OCI-LY3 (cell line): Measurements from ENCODE around the gene COL20A1.

ENCODE experiments used
- H2AFZ ChIP-seq: fragments of 200-600, 300-600 bp; shearing (Covaris generic); 2 replicates; pipeline ENCODE4 v1.6.0; 2014; ENCODE audit warnings: antibody characterized with exemption, low read depth, low read length
- H3K27ac ChIP-seq: fragments of 200-600, 300-600 bp; sonication (generic); 2 replicates; pipeline ENCODE4 v1.5.1; 2014; ENCODE audit warnings: mild to moderate bottlenecking, low read length, moderate library complexity, mixed read lengths
- H3K27me3 ChIP-seq: fragments of 200-600, 300-600 bp; sonication (generic); 2 replicates; pipeline ENCODE4 v1.6.1; 2014; ENCODE audit warnings: low read depth, low read length, mixed read lengths
- H3K36me3 ChIP-seq: fragments of 200-600, 300-600 bp; sonication (generic); replicated peaks from 2 replicates; pipeline ENCODE3; 2014; ENCODE audit warnings: low read depth, low read length, mixed read lengths
- H3K4me1 ChIP-seq: fragments of 300-600, 200-600 bp; sonication (generic); 2 replicates; pipeline ENCODE4 v1.6.1; 2014; ENCODE audit warnings: low read length, mixed read lengths
- H3K4me2 ChIP-seq: fragments of 200-600, 300-600 bp; sonication (generic); 2 replicates; pipeline ENCODE4 v1.6.1; 2014; ENCODE audit warnings: low read length, mixed read lengths
- H3K4me3 ChIP-seq: fragments of 300-600, 200-600 bp; sonication (generic); 2 replicates; pipeline ENCODE4 v1.5.1; 2014; ENCODE audit warnings: antibody characterized with exemption, mild to moderate bottlenecking, low read length, moderate library complexity
- H3K79me2 ChIP-seq: fragments of 300-600, 200-600 bp; shearing (Covaris generic); 2 replicates; pipeline ENCODE4 v1.6.1; 2014; ENCODE audit warnings: mild to moderate bottlenecking, low read length, mixed read lengths
- H3K9ac ChIP-seq: fragments of 300-600, 200-600 bp; shearing (Covaris generic); 2 replicates; pipeline ENCODE4 v1.6.0; 2014; ENCODE audit warnings: mild to moderate bottlenecking, low read length, moderate library complexity
- H3K9me3 ChIP-seq: fragments of 200-600, 300-600 bp; shearing (Covaris generic); 2 replicates; pipeline ENCODE4 v1.6.1; 2014; ENCODE audit warnings: low read length, mixed read lengths; ENCODE audit not compliant: insufficient read depth
- H4K20me1 ChIP-seq: fragments of 200-600, 300-600 bp; sonication (generic); 2 replicates; pipeline ENCODE4 v1.6.1; 2016; ENCODE audit warnings: low read length, mixed read lengths; ENCODE audit not compliant: insufficient read depth
- EZH2phosphoT487 ChIP-seq: fragments of 200-600 bp; shearing (Covaris generic); IDR thresholded peaks from 2 replicates; pipeline ENCODE4 v1.6.1; 2018; ENCODE audit warnings: antibody characterized with exemption, mixed run types, low read depth
- TF ChIP-seq, protein P1 (sequence below): fragments of 200-600, 300-600 bp; sonication (generic); IDR thresholded peaks from 2 replicates; pipeline ENCODE4 v1.5.1; 2014; ENCODE audit warnings: antibody characterized with exemption, low read length, low read depth

COL20A1 gene

DNA sequence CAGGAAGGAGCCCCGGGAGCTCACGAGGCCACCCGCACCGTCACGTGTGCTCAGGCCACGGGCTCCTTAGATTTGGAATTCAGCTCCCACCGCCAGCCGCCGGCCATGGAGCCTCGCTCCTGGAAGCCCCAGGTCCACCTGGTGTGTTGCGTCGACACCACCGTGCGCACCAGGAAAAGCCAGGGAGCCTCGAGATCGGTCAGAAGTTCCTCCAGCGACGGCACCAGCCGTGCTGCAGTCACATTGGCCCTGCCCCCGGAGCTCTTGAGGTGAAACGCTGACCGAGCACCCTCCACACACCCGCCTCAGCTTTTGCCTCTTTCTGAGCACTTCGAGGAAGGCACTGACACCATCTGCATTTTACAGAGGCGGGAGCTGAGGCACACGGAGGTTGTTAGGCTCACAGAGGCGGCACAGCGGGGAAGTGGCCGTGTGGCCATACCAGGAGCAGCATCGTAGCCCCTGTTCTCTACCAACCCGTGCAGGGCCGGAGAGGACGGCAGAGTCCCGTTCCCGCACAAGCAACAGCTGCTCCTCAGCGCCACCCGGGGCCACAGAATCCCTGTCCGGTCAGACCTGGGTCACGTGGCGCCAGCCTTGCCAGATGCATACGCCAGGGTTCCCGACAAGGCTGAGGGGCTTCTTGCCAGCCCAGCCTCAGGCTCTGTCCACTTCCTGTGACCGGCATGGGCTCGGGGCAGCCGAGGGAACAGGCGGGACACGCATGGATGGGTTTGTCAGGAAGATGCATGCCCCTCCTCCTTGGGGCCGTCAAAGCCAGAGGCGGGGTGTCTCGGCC lies 46.3 kb upstream of the COL20A1 start:
- H4K20me1 ChIP-seq = no peaks in the 10 kb centered on the region
- no peak overlapping the region for H3K4me2 ChIP-seq
- no peak overlapping the region for H2AFZ ChIP-seq
- no peak overlapping the region for H3K27ac ChIP-seq
- H3K36me3 ChIP-seq = no peaks in the 10 kb centered on the region
- no peaks in the 10 kb centered on the region for H3K4me1 ChIP-seq
- H3K9ac ChIP-seq = no peak overlapping the region
- H3K79me2 ChIP-seq = no peaks in the 10 kb centered on the region
- H3K4me3 ChIP-seq = no peak overlapping the region
- H3K9me3 ChIP-seq = no peaks in the 10 kb centered on the region
- no peak for TF ChIP-seq EZH2phosphoT487
- TF ChIP-seq, protein P1, sequence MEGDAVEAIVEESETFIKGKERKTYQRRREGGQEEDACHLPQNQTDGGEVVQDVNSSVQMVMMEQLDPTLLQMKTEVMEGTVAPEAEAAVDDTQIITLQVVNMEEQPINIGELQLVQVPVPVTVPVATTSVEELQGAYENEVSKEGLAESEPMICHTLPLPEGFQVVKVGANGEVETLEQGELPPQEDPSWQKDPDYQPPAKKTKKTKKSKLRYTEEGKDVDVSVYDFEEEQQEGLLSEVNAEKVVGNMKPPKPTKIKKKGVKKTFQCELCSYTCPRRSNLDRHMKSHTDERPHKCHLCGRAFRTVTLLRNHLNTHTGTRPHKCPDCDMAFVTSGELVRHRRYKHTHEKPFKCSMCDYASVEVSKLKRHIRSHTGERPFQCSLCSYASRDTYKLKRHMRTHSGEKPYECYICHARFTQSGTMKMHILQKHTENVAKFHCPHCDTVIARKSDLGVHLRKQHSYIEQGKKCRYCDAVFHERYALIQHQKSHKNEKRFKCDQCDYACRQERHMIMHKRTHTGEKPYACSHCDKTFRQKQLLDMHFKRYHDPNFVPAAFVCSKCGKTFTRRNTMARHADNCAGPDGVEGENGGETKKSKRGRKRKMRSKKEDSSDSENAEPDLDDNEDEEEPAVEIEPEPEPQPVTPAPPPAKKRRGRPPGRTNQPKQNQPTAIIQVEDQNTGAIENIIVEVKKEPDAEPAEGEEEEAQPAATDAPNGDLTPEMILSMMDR = no peak
- H3K27me3 ChIP-seq = no peaks in the 10 kb centered on the region

DNA sequence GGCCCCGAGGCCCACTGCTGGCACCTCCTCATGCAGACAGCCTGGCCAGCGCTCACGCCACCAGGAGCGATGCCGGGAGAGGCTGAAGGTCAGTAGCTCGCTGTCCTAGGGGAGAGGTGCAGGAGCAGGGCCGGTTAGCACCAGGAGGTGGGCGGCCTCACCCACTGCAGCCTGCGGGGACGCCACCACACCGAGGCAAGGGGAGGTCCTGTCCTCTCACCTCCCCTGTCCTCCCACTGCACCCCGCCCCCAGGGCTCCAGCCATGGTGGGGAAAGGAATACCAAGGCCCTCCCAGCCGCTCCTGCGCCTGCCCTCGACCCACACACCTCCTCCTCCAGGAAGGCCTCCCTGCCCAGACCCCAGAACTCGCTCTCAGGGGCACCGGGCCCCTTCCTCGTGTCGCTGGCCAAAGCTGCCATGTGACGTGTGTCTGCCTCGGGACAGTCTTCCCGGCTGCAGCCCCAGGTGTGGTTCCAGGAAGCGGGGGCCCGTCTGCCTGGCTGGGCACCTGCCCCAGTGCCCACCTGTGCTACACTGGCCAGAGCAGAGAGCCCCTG lies 45.2 kb upstream of the COL20A1 start:
- Histone ChIP-seq H3K27me3 (no peaks in the 10 kb centered on the region), H3K9me3 (no peaks in the 10 kb centered on the region), H4K20me1 (no peaks in the 10 kb centered on the region), H3K27ac (no peak overlapping the region), H3K4me1 (no peaks in the 10 kb centered on the region), H3K79me2 (no peaks in the 10 kb centered on the region), H3K9ac (no peak overlapping the region), H3K4me3 (no peak overlapping the region), H2AFZ (no peak overlapping the region), H3K4me2 (no peak overlapping the region), H3K36me3 (no peaks in the 10 kb centered on the region)
- no peak for TF ChIP-seq EZH2phosphoT487
- TF ChIP-seq, protein P1 = no peak

DNA sequence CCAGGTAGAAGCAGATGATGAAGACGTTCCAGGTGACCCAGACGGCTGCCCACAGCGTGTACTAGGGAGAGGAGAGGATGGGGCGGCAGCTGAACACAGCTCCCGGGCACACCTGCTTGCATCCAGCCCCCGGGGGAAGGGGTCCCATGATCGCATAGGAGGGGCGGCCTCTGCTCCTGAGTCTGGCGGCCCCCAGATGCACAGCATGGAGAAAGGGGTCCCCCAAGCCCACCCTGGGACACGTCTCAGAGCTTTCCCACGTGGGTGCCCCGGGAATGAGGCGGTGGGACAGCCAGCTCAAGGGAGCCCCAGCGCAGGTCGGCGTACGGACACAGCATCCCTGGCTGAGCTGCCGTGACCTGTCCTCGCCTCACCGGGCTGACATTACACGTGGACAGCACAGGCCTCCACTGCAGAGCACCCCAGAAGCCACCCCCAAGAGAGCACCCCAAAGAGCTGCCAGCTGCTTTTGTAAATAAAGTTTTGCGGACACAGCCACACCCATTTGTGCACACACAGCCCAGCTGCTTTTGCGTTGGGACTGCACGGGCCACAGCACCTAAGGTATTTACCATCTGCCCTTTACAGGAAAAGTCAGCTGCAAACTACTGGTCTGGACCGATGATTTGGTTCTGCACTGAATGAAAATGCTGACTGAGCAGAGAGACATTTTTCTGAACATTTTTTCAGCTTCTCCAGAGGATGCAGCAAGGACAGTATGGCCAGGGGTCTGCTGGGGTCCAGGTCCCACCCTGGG lies 44.0 kb upstream of the COL20A1 start:
- H3K9ac ChIP-seq = no peak overlapping the region
- no peak overlapping the region for H3K27ac ChIP-seq
- no peak overlapping the region for H2AFZ ChIP-seq
- no peaks in the 10 kb centered on the region for H3K79me2 ChIP-seq
- no peaks in the 10 kb centered on the region for H4K20me1 ChIP-seq
- TF ChIP-seq, protein P1 = no peak
- TF ChIP-seq EZH2phosphoT487 = no peak
- no peaks in the 10 kb centered on the region for H3K27me3 ChIP-seq
- no peaks in the 10 kb centered on the region for H3K36me3 ChIP-seq
- no peaks in the 10 kb centered on the region for H3K9me3 ChIP-seq
- H3K4me2 ChIP-seq = no peak overlapping the region
- no peak overlapping the region for H3K4me3 ChIP-seq
- H3K4me1 ChIP-seq = no peaks in the 10 kb centered on the region

DNA sequence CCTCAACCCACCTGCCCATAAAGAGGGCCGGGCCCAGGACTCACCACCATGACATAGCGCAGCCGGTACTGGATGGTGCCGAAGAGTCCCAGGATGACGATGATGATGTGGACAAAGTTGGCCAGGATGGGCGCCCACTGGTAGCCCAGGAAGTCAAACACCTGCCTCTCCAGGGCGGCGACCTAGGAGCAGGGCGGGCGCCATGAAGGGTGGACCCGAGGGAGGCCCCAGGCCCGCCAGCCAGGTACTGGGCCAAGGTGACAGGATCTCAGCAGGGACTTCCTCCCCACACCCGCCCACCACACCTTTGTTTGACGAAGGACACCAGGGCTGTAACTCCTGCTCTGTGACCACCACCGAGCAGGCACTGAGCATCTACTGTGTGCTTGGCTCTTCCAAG lies 43.1 kb upstream of the COL20A1 start:
- no peak overlapping the region for H3K9ac ChIP-seq
- H4K20me1 ChIP-seq = no peaks in the 10 kb centered on the region
- no peak overlapping the region for H3K4me3 ChIP-seq
- TF ChIP-seq, protein P1 = no peak
- no peak for TF ChIP-seq EZH2phosphoT487
- no peaks in the 10 kb centered on the region for H3K79me2 ChIP-seq
- H3K27me3 ChIP-seq = no peaks in the 10 kb centered on the region
- no peaks in the 10 kb centered on the region for H3K9me3 ChIP-seq
- H3K27ac ChIP-seq = no peak overlapping the region
- H3K4me1 ChIP-seq = no peaks in the 10 kb centered on the region
- no peaks in the 10 kb centered on the region for H3K36me3 ChIP-seq
- no peak overlapping the region for H3K4me2 ChIP-seq
- H2AFZ ChIP-seq = no peak overlapping the region
